C1 segment of cervical spinal cord (tissue), 14 donors: ENCODE data around the gene STRBP.
"Not testable (repeated sequence)": the region's sequence is repeated elsewhere in the genome, so short reads cannot be mapped to it uniquely, and the experiment has no call there.

ENCODE experiments used
- DNase-seq, 14 donors: peaks; one replicate each; lab custom pipeline; 2025; lab: John Stamatoyannopoulos, UW

Gene STRBP

DNA sequence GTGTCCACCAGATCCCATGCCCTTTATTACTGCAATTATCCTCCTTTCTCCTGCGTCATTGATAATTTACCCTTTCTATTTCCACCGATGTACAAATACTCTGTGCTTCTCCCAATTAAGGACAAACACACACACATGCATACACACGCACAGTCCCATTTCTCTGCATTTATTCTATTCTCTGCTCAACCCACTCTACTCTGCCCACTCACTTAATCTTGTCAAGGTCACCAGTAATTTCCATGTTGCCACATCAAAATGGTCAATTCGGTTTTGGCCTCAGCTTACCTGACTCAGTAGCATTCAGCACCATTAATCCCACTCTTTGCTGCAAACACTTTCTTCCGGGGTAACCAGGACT lies 14.6 kb upstream of the STRBP start:
- no peak for DNase-seq

- peak in 1 of 14 donors; percentile 36 for DNase-seq
Observed at GRCh38 chr9:123282362-123283047, 14.1 kb upstream of the STRBP start.

DNA sequence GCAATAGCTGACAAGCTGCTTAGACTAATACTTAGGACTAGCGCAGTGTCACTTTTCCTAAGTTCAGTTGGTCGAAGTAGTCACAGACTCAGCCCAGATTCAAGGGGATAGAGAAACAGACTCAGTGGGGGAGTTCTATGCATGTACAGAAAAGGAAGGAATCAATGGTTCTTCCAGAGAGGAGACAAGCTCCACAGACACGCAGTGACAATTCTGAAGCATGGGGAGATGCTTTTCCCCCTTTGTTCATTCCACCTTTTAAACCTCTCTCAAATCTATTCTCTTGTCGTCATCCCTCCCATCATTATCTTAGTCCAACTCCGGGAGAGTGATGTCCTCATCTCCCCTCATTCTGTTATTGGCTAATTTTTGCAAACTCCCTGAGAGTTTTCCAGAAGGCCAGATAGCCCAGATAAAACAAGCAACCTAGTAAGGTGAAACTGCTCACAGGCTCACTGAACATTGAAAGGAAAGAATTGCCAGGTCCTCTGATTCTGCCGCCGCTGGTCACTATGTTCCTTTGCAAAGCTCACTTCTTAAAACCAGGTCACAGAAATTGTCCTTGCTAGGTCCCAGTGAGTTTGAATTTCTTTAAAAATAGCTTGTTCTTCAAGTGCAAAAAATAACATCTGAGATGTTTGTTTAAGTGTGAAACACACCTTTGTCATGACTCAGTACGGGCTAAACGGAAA lies 13.4 kb upstream of the STRBP start:
- DNase-seq = no peak

- DNase-seq = not testable (repeated sequence)
Observed at GRCh38 chr9:123278879-123279493, 10.6 kb upstream of the STRBP start.

- DNase-seq = no peak
Observed at GRCh38 chr9:123278361-123278760, 10.0 kb upstream of the STRBP start.

- no peak for DNase-seq
Observed at GRCh38 chr9:123276551-123276950, 8.2 kb upstream of the STRBP start.

- not testable (repeated sequence) for DNase-seq
Observed at GRCh38 chr9:123271133-123271532, 2.7 kb upstream of the STRBP start.

DNA sequence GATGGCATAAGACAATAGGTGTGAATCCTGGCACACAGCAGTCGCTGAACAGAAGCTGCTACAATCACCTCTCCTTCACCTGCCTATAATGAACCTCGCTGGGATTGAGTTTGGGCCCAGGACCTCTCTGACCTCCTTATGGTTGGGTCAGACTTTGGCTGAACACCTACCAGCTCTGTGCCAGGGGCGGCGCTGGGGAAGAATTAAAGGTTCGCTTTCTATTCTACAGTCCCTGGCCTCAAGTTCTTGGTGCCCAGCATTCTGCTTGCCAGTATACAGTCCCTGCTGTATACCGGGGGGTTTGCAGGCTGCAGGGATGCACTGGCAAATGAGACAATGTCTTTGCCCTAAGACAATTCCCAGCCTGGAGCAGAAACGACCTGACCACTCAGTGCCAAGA lies 895 bp upstream of the STRBP start:
- peak in 1 of 14 donors; percentile 45 for DNase-seq

- DNase-seq = peak in 1 of 14 donors; percentile 67
Observed at GRCh38 chr9:123268199-123268464, 254 bp downstream of the STRBP start.

- peak in 2 of 14 donors; percentile 16 to 45 for DNase-seq
Observed at GRCh38 chr9:123267481-123268198, 746 bp downstream of the STRBP start.

DNA sequence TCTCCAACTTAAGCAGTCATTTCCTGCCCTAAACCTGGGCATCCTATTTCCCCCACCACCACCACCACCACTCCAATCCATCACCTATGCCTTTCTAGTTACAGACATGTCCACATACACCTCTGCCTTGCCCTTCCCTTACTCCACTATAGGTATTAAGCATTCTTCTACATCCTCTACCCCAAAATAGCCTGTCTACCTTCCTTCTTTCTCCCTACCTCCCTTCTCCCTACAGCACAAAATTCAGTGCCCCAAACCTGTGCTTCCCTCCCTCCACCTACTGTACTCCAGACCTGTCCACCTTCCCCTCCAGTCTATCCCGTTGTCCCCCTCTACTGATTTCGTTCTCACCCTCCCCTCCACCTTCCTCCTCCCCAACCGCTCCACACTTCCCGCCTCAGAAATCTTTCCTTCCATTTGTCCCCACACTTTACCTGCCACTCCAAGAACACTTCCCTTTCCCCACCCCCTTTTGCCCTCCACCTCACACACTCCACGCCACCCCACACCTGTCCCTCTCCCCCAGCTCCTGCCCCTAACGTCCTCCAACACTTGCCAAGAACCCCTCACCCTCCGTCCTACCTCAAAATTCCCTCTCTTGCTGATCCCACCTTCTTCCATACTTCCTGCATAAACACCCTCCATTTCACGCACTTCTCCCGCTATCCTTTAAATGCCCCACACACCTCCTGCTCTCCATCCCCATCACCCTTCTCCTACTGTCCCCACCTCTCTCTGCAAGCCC lies 1.6 kb downstream of the STRBP start:
- DNase-seq = no peak

GRCh38 chr9:123265833-123266232 lies 2.6 kb downstream of the STRBP start:
- DNase-seq = no peak

GRCh38 chr9:123263227-123263626 lies 5.2 kb downstream of the STRBP start:
- no peak for DNase-seq

GRCh38 chr9:123262338-123262737 lies 6.0 kb downstream of the STRBP start:
- no peak for DNase-seq

- no peak for DNase-seq
Observed at GRCh38 chr9:123261006-123261677, 7.2 kb downstream of the STRBP start.

DNA sequence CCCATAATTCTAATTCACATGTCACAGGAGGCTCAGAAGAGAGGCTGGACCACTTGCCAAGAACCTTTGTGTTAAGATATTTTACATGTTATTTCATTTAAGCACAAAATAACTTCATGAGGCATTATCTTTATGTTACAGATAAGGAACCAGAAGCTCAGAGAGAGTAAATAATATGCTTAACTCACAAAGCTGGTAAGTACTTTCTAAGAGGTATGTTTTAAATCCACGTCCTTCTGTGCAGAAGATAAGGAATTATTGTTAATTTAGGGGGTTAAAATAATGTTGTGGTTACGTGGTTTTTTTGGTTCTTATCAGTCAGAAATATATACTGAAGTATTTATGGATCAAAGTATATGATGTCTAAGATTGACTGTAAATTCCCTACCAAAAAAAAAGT lies 8.0 kb downstream of the STRBP start:
- DNase-seq = no peak

- DNase-seq = no peak
Observed at GRCh38 chr9:123257276-123257675, 11.1 kb downstream of the STRBP start.

DNA sequence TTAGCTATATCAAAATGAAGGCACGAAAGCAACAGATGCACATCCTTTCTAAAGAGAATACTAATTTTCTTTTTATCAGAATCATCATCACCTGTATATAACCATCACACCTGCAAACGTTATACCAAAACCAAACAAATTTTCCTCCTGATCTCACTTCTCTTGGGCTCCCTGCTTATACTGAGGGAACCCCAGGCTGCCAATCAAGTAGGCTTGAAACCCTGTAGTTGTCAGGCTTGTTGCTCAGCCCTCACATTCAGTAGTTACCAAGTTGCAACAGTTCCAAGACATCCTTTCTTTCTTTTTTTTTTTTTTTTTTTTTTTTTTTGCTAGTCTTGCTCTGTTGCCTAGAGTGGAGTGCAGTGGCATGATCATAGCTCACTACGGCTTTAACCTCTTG lies 12.7 kb downstream of the STRBP start:
- no peak for DNase-seq

GRCh38 chr9:123253204-123253603 lies 15.2 kb downstream of the STRBP start:
- DNase-seq = no peak

DNA sequence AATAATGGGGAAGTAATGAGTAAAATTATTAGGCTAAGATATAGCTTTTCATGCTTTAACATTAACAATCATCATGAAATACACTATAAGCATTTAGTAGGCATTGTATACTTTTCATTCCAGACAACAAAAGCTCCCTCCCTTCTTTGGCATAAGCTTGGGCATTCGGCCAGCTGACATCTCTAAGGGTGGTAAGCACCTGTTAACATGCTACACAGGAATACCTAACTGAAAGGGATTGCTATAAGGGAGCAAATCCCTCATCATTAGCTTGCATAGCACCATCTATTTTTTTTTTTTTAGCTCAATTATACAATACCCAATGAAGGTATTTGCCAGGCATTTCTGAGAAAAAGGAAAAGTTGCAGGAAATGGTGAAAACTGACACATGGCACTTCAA lies 16.6 kb downstream of the STRBP start:
- DNase-seq = peak in 1 of 14 donors; percentile 25

- no peak for DNase-seq
Observed at GRCh38 chr9:123251324-123251723, 17.1 kb downstream of the STRBP start.
